ENCODE measurements around the gene RPL28. TPM values are rescaled to one million over a fixed set of nuclear protein-coding genes. Genes with fewer than 3 reads are reported as not detected.
A peak's percentile ranks its signal among the peaks of the same experiment; 100 is the strongest.

Gene RPL28
- total RNA-seq, 2 experiments from 2014 or later = 3,995 to 4,178 TPM

GRCh38 chr19:55441692-55442321, 56.1 kb downstream of the RPL28 start:
- Mint-ChIP-seq H3K27me3 (peaks cover 82% of the 10 kb centered on the region), H3K9me3 (no peaks in the 10 kb centered on the region), H3K4me3 (peak overlapping the region; percentile 22), H3K27ac (no peak overlapping the region), H3K36me3 (ENCODE audit: low read depth) (no peaks in the 10 kb centered on the region), H3K4me1 (ENCODE audit: low read depth) (peaks cover 33% of the 10 kb centered on the region)
- POLR2A ChIA-PET = no interaction called here
- no peak for TF ChIP-seq CTCF (IDR thresholded peaks at IDR 0.05)
- Histone ChIP-seq H3K4me1 (ENCODE audit: insufficient read depth, low read length) (peaks cover 28% of the 10 kb centered on the region), H3K27me3 (ENCODE audit: control insufficient read depth in 1 of 2, insufficient read depth in 2 of 2, low read length in 2 of 2) (peaks cover 66 to 85% of the 10 kb centered on the region in 2 experiments), H3K27ac (ENCODE audit: low read depth in 1 of 2, low read length in 2 of 2) (no peak overlapping the region), H3K36me3 (ENCODE audit: insufficient read depth, low read length) (no peaks in the 10 kb centered on the region), H3K9me3 (ENCODE audit: control insufficient read depth in 1 of 2, insufficient read depth in 1 of 2, low read length in 2 of 2) (peaks cover 0 to 34% of the 10 kb centered on the region in 2 experiments), H3K4me3 (ENCODE audit: low read length) (no peak overlapping the region)
- CTCF ChIA-PET = no interaction called here
- ATAC-seq (ENCODE audit: poor library complexity) = no peak
- no peak for DNase-seq
- intact Hi-C loops (cut with DNase I, micrococcal nuclease) = no loop called here

- no peaks in the 10 kb centered on the region for H3K9me3 Mint-ChIP-seq
- Histone ChIP-seq H3K36me3 (ENCODE audit: insufficient read depth, low read length) (no peaks in the 10 kb centered on the region), H3K27ac (ENCODE audit: low read depth in 1 of 2, low read length in 2 of 2) (no peak overlapping the region), H3K9me3 (ENCODE audit: control insufficient read depth in 1 of 2, insufficient read depth in 1 of 2, low read length in 2 of 2) (peaks cover 0 to 34% of the 10 kb centered on the region in 2 experiments), H3K27me3 (ENCODE audit: control insufficient read depth in 1 of 2, insufficient read depth in 2 of 2, low read length in 2 of 2) (peaks cover 63 to 83% of the 10 kb centered on the region in 2 experiments), H3K4me3 (ENCODE audit: low read length) (no peak overlapping the region), H3K4me1 (ENCODE audit: insufficient read depth, low read length) (peaks cover 28% of the 10 kb centered on the region)
- no peak overlapping the region for H3K4me3 Mint-ChIP-seq
- ChIA-PET CTCF (no interaction called here), POLR2A (no interaction called here)
- peak in 3 of 14 experiments; percentile 19 to 62 (median 53) for DNase-seq
- no peak overlapping the region for H3K27ac Mint-ChIP-seq
- peaks cover 33% of the 10 kb centered on the region for H3K4me1 Mint-ChIP-seq (ENCODE audit: low read depth)
- H3K27me3 Mint-ChIP-seq = peaks cover 76% of the 10 kb centered on the region
- ATAC-seq (ENCODE audit: poor library complexity) = peak; percentile 70
- TF ChIP-seq CTCF (IDR thresholded peaks at IDR 0.05) = no peak
- intact Hi-C loops (cut with DNase I, micrococcal nuclease) = no loop called here
- H3K36me3 Mint-ChIP-seq (ENCODE audit: low read depth) = no peaks in the 10 kb centered on the region
These were observed 56.7 kb downstream of the RPL28 start for GRCh38 chr19:55442372-55442961.

- POLR2A ChIA-PET = no interaction called here
- Mint-ChIP-seq H3K9me3 (no peaks in the 10 kb centered on the region), H3K4me1 (ENCODE audit: low read depth) (peaks cover 33% of the 10 kb centered on the region), H3K27me3 (peaks cover 72% of the 10 kb centered on the region), H3K4me3 (no peak within 1 kb of the TSS), H3K36me3 (ENCODE audit: low read depth) (no peaks in the 10 kb centered on the region), H3K27ac (no peak within 1 kb of the TSS)
- Histone ChIP-seq H3K4me1 (ENCODE audit: insufficient read depth, low read length) (peaks cover 28% of the 10 kb centered on the region), H3K9me3 (ENCODE audit: control insufficient read depth in 1 of 2, insufficient read depth in 1 of 2, low read length in 2 of 2) (peaks cover 0 to 29% of the 10 kb centered on the region in 2 experiments), H3K36me3 (ENCODE audit: insufficient read depth, low read length) (no peaks in the 10 kb centered on the region), H3K27me3 (ENCODE audit: control insufficient read depth in 1 of 2, insufficient read depth in 2 of 2, low read length in 2 of 2) (peaks cover 60 to 77% of the 10 kb centered on the region in 2 experiments), H3K4me3 (ENCODE audit: low read length) (no peak within 1 kb of the TSS), H3K27ac (ENCODE audit: low read depth in 1 of 2, low read length in 2 of 2) (no peak within 1 kb of the TSS)
- intact Hi-C loops (cut with DNase I, micrococcal nuclease) = no loop called here
- DNase-seq (no peak), ATAC-seq (ENCODE audit: poor library complexity) (no peak)
- TF ChIP-seq CTCF (IDR thresholded peaks at IDR 0.05) = no peak
- CTCF ChIA-PET = no interaction called here
These were observed 57.5 kb downstream of the RPL28 start, which contains the start of gene SHISA7 for GRCh38 chr19:55443045-55443823. TSS of gene SHISA7 (minus strand) at chr19:55443300. CDS start at chr19:55442863, 437 bp downstream.
